ENCODE measurements around the gene CPPED1. TPM values are rescaled to one million over a fixed set of nuclear protein-coding genes. Genes with fewer than 3 reads are reported as not detected.

CPPED1 gene
- total RNA-seq, 4 donors from 2014 or later: 10.6 to 21.7 (median 16.7) TPM

DNA sequence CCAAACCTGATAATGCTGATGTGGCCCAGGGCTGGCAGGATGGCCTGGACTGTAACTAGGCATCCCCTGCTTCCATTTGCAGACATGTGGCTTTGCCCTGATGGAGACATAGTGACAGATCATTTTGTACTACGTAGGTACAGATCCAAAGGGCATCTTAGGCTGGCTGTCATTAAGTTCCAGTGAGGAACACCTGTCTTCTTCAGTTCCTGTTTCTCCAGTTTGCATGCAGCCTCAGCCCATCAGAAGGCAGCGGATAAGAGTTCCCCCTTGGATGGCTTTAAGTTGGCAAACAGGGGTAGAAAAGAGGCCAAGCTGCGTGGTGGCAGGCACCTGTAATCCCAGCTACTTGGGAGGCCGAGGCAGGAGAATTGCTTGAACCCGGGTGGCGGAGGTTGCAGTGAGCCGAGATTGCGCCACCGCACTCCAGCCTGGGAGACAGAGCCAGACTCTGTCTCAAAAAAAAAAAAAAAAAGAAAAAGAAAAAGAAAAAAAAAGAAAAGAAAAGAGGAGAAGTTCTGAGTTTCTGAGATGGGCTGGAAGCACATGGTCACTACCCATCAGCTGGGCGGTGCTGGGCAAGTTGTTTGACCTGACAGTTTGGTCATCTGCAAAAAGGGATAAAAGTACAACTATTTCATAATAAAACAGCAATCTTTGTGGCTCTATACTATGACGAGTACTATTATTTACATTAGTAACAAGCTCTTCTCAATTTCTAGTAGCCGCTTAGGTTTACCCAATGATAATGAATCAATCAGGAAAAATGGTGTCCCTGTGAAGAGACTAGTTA lies 42.7 kb downstream of the CPPED1 start:
- intact Hi-C loops (cut with DNase I): no loop called here
- DNase-seq (ENCODE audit: extremely low spot score): no peak
- Histone ChIP-seq H3K9me3 (no peaks in the 10 kb centered on the region), H3K27ac (replicated peaks in 1 of 4) (no peak overlapping the region), H3K36me3 (no peaks in the 10 kb centered on the region), H3K4me3 (no peak overlapping the region), H3K27me3 (no peaks in the 10 kb centered on the region), H3K4me1 (peaks cover 4 to 11% (median 7%) of the 10 kb centered on the region in 4 donors)
- TF ChIP-seq POLR2A (IDR thresholded peaks at IDR 0.05; ENCODE audit: low read depth) (no peak), POLR2AphosphoS5 (IDR thresholded peaks at IDR 0.05) (no peak)
- WGBS: 94% methylated on average over 11 of the region's 12 CpGs

DNA sequence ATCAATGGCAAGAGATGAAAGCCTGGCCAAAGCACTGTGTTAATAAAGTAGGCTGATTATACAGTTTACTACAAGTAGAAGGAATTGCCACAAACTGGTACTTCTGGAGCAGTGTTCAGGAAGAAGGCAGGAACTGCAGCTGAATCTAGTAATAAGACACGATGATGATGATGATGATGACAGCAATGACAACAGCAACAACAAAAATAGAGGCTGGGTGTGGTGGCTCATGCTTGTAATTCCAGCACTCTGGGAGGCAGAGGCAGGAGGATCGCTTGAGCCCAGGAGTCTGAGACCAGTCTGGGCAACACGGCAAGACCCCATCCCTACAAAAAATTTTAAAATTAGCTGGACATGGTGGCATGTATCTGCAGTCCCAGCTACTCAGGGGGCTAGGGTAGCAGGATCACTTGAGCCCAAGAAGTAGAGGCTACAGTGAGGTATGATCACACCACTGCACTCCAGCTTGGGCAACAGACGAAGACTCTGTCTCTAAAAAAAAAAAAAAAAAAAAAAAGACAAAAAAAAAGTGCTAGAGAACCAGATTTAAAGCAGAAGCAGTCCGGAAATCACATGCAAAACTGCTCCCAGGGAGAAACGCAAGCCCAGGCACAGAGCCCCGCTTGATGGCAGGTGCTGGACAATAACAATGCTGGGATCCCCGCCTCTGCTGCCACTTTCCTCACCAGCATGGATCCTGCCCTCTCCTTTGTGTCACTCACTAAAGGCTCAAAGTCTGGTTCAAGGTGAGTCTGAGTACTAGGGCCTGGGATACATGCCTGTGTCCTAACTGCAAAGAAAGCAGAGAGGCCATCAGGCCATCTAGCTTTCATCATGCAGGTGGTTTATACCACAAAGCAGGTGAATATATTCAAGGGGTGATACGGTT lies 44.8 kb downstream of the CPPED1 start:
- TF ChIP-seq POLR2AphosphoS5 (IDR thresholded peaks at IDR 0.05): no peak
- TF ChIP-seq POLR2A (IDR thresholded peaks at IDR 0.05; ENCODE audit: low read depth): no peak
- no peak for TF ChIP-seq EP300 (IDR thresholded peaks at IDR 0.05)
- TF ChIP-seq, protein P1, sequence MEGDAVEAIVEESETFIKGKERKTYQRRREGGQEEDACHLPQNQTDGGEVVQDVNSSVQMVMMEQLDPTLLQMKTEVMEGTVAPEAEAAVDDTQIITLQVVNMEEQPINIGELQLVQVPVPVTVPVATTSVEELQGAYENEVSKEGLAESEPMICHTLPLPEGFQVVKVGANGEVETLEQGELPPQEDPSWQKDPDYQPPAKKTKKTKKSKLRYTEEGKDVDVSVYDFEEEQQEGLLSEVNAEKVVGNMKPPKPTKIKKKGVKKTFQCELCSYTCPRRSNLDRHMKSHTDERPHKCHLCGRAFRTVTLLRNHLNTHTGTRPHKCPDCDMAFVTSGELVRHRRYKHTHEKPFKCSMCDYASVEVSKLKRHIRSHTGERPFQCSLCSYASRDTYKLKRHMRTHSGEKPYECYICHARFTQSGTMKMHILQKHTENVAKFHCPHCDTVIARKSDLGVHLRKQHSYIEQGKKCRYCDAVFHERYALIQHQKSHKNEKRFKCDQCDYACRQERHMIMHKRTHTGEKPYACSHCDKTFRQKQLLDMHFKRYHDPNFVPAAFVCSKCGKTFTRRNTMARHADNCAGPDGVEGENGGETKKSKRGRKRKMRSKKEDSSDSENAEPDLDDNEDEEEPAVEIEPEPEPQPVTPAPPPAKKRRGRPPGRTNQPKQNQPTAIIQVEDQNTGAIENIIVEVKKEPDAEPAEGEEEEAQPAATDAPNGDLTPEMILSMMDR (IDR thresholded peaks at IDR 0.05): no peak
- Histone ChIP-seq H3K4me3 (no peak overlapping the region), H3K9me3 (no peaks in the 10 kb centered on the region), H3K4me1 (peaks cover 4 to 11% (median 7%) of the 10 kb centered on the region in 4 donors), H3K27ac (replicated peaks in 1 of 4) (no peak overlapping the region), H3K36me3 (no peaks in the 10 kb centered on the region), H3K27me3 (no peaks in the 10 kb centered on the region)
- WGBS: 88% methylated on average over 9 of the region's 9 CpGs
- intact Hi-C loops (cut with DNase I): no loop called here
- no peak for DNase-seq (ENCODE audit: extremely low spot score)

DNA sequence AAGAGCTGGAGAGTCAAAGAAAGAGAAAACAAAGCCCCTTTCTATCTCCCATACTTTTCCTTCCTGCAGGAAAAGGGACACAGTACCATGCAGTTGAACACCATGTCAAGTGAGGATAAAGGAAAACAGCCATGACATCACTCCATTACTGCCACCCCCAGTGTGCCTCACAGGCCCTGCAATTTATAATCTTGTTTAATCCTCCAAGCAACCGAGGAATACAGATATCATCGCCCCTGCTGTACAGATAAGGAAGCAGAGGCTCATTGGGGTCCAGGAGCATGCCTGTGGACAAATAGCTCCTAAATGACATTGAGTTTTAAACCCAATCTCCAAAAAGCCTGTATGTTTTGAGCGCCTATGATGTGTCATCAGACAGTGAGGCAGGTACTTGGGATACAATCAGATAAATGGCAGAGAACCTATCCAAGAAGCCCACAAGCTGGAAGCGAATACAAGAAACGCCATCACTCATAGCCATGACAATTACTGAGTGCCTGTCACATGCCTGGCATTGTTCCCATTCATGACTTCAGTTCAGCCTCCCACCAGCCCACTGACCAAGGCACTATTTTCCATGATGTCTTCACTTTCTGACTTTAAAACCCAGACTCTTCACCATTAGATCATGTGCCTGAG lies 45.5 kb downstream of the CPPED1 start:
- no peaks in the 10 kb centered on the region for H3K36me3 ChIP-seq
- intact Hi-C loops (cut with DNase I): no loop called here
- TF ChIP-seq, protein P1 (IDR thresholded peaks at IDR 0.05): no peak
- TF ChIP-seq POLR2A (IDR thresholded peaks at IDR 0.05; ENCODE audit: low read depth) (no peak), EP300 (IDR thresholded peaks at IDR 0.05) (no peak)
- no peak overlapping the region for H3K27ac ChIP-seq (replicated peaks in 1 of 4)
- H3K4me3 ChIP-seq: no peak overlapping the region
- WGBS: 52% methylated on average over 5 of the region's 5 CpGs
- no peaks in the 10 kb centered on the region for H3K27me3 ChIP-seq
- H3K9me3 ChIP-seq: no peaks in the 10 kb centered on the region
- no peak for DNase-seq (ENCODE audit: extremely low spot score)
- peaks cover 4 to 11% (median 7%) of the 10 kb centered on the region in 4 donors for H3K4me1 ChIP-seq

DNA sequence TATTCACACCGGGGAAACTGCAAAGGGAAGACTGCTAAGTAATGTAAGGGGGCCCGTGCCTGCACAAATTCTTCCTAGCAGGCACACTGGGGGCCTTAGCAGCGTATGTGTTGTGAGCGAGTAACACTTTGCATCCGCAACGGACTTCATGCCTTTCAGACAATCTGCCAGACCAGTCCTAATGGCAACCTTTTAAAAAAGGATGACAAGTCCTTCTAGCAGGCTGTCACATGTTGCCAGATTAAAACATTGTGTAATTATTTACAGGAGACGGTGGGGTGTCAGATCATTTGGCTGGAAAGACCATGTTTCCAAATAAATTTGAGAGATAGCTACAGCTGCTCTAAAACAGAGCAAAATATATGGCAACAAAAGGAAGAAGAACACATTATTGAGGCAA lies 46.1 kb downstream of the CPPED1 start:
- H3K27ac ChIP-seq (replicated peaks in 1 of 4): no peak overlapping the region
- DNase-seq (ENCODE audit: extremely low spot score): no peak
- intact Hi-C loops (cut with DNase I): no loop called here
- TF ChIP-seq POLR2A (IDR thresholded peaks at IDR 0.05; ENCODE audit: low read depth): no peak
- TF ChIP-seq POLR2AphosphoS5 (IDR thresholded peaks at IDR 0.05): no peak
- TF ChIP-seq, protein P1 (IDR thresholded peaks at IDR 0.05): no peak
- TF ChIP-seq EP300 (IDR thresholded peaks at IDR 0.05): no peak
- H3K4me1 ChIP-seq: peaks cover 4 to 11% (median 7%) of the 10 kb centered on the region in 4 donors
- H3K4me3 ChIP-seq: no peak overlapping the region
- H3K27me3 ChIP-seq: no peaks in the 10 kb centered on the region
- no peaks in the 10 kb centered on the region for H3K36me3 ChIP-seq
- WGBS: 85% methylated on average over 7 of the region's 7 CpGs
- H3K9me3 ChIP-seq: no peaks in the 10 kb centered on the region
